Astrocyte of the hippocampus (primary cell): ENCODE results near the gene OPRL1.

Experiments
- DNase-seq: peaks from one replicate; pipeline ENCODE4 v3.0.0; 2011; ENCODE audit warnings: low read depth, low spot score

Gene OPRL1

DNA sequence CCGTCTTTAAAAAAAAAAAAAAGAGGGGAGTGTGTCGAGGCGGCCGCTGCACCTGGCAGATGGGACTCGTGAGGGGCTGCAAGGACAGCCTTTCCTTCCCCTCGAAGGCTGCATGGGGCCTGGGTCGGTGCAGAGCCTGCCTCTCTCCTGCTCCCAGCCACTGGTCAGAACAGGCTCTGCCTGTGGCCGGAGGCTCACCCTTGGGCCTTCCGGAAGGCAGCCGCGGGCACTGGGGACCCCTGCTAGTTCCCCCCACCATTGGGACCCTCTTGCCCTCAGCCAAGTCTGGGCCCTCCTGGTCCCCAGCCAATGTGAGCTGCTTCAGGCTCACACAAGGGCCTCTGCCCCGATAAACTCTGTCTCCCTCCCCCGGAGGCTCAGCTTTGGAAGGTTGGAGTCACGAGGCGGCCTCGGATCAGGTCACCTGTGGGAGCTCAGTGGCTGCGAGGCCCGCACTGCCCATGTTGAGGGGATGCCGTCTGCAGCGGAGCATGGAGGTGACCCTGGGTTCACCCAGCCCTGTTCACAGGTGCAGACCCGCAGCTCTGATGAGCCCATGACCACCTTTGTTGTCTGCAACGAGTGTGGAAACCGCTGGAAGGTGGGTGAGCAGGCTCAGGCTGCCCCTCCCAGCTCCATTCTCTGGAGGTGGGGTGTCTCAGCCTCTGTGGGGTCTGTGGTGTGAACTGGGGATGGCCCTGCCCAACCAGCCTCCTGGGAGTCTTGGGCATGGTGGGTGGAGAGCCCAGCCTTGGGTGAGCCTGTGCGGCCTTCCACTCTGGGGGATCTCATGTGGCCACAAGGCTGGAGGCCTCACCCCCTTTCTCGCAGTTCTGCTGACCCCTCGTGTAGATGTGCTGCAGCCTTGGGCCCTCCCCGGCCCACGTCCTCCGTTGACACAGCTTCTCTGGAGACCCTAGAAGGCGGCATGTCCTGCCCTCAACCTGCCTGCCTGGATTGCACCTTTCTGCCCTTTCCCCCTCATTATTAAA, 8.2 kb upstream of the OPRL1 start:
- DNase-seq = no peak

DNA sequence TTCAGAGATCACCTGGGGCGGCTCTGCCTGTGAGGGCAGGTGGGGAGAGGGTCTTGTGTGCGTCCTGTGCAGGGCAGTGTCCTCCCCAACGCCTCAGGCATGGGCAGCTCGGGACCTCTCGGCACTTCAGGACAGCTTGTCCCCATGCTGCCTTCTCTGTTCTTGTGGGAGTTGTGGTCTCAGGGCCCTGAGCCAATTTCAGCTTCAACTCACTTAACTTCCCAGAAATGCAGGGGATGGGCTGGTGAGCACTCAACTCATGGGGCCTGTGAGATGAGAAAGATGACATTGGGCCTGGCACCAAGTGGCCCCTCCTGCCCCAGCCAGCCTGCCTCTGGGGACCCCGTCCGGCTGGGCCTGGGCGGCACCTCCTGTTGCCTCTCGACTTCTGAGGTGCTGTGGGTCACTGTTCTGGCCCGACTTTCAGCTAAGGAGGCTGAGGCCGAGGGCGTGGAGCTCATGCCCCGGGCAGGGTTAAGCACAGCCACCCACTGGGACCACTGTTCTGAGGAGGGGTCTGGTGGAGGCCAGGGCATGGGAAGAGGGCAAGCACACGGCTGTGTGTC, 7.3 kb upstream of the OPRL1 start:
- DNase-seq = no peak

DNA sequence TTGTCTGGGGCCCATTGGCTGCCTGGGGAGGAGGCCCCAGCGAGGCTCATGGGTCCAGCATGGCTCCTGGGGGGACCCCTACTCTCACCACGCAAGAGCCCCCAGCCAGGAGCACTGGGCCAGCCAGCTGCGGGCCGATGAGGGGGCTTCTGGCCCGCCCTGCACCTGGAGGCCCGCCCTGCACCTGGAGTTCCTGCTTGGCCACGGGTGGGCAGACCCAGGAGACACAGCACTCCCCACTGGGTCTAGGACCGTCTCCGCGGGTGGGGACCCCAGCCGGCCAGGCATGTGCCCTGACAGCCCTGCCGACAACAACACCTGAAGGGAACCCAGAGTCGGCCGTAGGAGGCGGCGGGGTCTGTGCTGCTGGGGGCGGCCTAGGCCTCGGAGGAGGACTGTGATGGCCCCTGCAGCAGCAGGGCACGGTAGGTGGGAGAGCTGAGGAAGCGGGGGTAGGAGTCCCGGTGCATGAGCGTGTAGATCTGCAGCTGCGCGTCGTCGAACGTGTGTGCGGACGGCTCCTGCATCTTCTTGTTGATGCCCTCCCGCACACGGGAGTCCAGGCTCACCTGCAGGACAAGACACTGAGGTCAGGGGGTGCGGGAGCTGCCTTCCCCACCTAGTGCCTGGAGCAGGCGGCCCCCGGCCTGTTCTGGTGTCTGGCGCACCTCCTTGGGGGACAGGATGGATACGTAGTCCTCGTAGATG, 6.3 kb upstream of the OPRL1 start:
- DNase-seq = no peak

GRCh38 chr20:64074184-64074789, 5.6 kb upstream of the OPRL1 start:
- DNase-seq = no peak

GRCh38 chr20:64074963-64075362, 4.9 kb upstream of the OPRL1 start:
- no peak for DNase-seq

GRCh38 chr20:64075556-64075955, 4.3 kb upstream of the OPRL1 start:
- no peak for DNase-seq

- DNase-seq = no peak
Measured at GRCh38 chr20:64076061-64076997, 3.6 kb upstream of the OPRL1 start.

DNA sequence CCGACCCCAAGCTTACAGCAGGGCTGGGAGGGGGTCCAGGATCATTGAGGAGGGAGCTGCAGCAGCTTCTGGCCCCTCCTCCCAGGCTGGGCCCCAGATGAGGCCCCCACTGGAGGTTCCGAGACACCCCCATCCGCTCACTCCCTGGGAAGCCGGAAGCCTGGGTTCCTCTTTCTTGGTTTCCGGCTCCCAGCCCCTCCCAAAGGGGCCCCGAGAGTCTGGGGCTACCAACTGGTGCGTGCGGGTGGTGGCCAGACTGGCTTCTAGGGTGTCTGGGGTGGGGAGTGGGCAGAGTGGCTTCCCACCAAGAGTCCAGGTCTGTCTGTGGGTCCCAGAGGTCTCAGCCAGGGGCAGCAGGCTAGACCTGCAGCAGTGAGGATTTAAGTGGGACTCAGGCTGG, 2.8 kb upstream of the OPRL1 start:
- no peak for DNase-seq

DNA sequence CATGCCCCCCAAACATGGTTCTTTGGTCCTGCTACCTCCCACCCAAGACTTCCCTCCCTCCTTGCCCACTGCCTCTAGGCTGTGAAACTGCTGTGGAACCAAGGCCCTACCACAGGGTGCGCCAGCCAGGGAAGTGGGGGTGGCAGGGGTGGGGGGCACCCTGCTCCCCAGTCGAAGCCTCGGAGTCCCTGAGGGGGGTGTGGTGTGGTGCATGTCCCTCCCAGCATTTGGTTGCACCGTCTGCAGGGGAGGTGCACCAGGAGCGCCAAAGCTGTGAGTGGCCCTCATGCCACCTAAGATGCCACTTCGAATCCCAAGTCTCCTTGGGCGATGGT, 2.4 kb upstream of the OPRL1 start:
- no peak for DNase-seq

- no peak for DNase-seq
Measured at GRCh38 chr20:64077876-64078551, 1.9 kb upstream of the OPRL1 start.

- DNase-seq = no peak
Measured at GRCh38 chr20:64078934-64079272, 979 bp upstream of the OPRL1 start.

DNA sequence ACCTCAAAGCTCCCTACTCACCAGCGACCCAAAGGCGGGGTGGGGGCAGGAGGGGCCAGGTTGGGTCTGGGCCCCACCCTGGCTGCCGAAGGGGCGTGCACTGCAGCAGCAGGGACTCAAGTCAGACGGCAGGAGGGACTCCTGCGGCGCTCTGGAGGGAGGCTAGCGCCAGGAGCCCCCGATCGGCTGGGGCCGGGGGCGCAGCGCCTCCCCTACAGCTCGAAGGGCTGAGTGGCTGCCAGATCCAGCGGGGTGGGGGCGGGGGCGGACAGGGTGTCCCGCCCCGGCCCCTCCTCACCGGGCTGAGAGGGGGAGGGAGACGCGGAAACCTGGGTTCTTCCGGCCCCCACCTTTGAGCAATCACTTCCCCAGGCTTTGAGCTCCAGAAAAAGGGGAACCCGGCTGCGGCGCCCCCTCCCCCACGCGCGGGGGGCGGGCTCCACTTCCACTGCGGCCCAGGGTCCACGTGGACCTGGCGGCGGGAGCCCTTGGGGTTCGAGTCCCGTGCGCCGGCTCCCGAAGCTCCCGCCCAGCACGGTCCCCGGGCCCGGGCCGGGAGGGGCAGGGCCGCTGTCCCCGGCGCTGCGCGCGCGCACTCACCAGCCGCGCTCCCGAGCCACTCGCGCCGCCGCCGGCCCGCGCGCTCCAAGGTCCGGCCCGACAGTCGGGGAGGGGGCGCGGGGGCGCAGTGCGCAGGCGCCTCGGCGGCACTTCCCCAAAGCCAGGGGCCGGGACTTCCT, 439 bp upstream of the OPRL1 start, which contains the start of gene RGS19:
Gene RGS19, minus strand, starts transcription at position 246 of the 740 bp plus-strand sequence. CDS start 2,632 bp downstream, outside the sequence.
- peak; percentile 88 for DNase-seq

- no peak for DNase-seq
Measured at GRCh38 chr20:64080813-64081623, 1.1 kb downstream of the OPRL1 start.

DNA sequence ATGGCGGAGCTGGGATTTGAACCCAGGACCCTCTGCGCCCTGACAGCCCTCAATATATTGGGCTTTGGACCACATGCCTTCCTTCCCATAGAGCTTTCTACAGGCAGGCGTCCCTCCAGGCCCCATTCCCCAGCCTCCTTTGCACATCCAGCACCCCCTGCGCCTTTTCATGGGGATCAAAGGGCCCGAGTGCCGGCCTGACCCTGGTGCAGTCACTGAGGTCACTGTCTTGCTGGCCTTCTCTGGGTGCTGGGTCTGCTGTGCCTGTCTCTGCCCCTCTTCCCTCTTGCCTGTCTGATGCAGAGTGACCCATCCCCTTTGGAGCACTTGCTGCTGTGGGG, 1.7 kb downstream of the OPRL1 start:
- DNase-seq = no peak

DNA sequence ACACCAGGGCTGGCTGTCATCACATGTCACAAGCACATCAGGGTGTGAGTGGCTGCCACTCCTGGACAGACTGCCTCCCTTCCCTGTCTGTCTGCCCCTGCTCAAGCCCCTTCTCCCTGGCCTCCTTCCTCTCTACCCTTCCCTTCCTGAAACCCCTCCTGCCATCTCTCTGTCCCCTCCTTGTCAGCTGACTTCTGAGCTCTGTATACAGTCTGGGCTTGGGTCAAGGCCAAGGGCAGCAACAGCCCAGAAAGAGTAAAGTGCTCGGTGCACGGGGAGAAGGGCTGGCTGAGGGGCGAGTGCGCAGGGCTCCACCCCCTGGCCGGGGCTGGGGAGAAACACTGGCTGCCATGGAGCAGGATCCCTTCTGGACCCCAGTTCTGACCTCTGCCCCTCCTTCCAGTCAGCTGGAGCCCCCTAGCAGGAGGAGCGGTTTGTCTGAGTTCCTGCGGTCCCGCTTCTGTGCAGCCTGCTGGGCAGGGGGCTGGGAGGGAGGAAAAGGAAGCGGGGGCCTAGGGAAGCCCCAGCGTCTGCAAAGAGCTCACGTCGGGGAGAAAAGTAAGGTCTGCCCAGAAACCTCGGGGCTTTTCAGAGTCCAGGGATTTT, 2.3 kb downstream of the OPRL1 start:
- no peak for DNase-seq

DNA sequence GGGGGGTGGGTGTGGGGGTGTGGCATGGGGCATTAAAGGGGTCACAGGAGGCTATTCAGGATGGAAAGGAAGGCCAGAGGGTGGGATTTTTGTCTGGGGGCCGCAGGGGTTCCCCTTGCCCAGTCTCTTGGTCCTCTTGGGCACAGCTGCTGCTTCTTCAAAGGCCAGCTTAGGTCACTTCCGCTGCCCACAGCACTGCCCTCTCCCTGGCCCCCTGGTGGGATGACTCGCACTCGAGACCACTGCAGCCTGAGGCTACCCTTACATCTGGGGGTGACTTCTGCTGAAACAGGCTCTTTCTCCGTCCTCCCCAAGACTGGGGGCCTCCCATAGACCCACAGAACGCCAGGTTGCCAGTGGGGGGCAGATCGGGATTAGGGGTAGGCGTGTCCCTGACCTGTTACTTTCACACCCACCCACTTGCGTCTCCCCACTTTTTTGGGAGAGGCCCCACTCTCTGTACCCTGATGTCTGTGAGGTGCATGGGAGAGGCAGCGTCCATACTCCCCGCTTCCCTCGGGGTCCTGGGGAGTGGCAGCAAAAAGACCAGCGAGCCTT, 3.0 kb downstream of the OPRL1 start:
- DNase-seq = no peak

- peak; percentile 91 for DNase-seq
Measured at GRCh38 chr20:64083378-64083803, 3.5 kb downstream of the OPRL1 start.
